Fibroblast of villous mesenchyme (primary cell): ENCODE results near the gene TECR. TPM values are rescaled to one million over a fixed set of nuclear protein-coding genes. Genes with fewer than 3 reads are reported as not detected.

Source experiments
- DNase-seq: peaks from one replicate; pipeline ENCODE4 v3.0.0-alpha.2; 2010; ENCODE audit warnings: low read depth
- H3K4me3 ChIP-seq: 2 replicates; pipeline ENCODE4 v1.5.1; 2011; ENCODE audit warnings: low read depth, mild to moderate bottlenecking, low read length
- total RNA-seq: library from RNA; depleted of rRNA; stranded (reverse); fragments of >200 nt; gene quantifications from 2 replicates; pipeline ENCODE4 v1.2.3, GENCODE V29; 2012
- TF ChIP-seq, protein P1 (sequence below): IDR thresholded peaks from 2 replicates; pipeline ENCODE4 v1.5.1; 2012; ENCODE audit warnings: low read depth, mild to moderate bottlenecking, low read length; ENCODE audit not compliant: insufficient read depth

Gene TECR
- total RNA-seq, 1 donor: 32.0 TPM

DNA sequence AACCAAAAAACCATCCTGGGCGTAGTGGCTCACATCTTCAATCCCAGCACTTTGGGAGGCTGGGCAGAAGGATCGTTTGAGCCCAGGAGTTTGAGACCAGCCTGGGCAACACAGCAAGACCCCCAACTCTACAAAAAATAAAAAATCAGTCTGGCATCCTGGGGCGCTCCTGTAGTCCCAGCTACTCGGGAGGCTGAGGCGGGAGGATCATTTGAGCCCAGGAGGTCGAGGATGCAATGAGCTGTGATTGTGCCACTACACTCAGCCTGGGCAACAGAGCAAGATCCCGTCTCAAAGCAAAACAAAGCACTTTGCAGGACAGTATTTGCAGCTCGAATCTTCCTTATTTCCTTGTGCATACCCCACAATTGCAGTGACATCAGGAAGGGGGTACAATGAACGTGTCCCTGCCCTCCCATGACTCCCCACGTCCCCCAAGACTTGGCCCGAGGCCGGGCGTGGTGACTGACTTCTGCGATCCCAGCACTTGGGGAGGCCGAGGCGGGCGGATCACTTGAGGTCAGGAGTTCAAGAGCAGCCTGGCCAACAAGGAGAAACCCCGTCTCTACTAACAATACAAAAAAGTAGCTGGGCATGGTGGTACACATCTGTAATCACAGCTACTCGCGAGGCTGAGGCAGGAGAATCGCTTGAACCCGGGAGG is 41.6 kb downstream of the TECR start:
- H3K4me3 ChIP-seq: peak overlapping the region; percentile 73
- TF ChIP-seq, protein P1, sequence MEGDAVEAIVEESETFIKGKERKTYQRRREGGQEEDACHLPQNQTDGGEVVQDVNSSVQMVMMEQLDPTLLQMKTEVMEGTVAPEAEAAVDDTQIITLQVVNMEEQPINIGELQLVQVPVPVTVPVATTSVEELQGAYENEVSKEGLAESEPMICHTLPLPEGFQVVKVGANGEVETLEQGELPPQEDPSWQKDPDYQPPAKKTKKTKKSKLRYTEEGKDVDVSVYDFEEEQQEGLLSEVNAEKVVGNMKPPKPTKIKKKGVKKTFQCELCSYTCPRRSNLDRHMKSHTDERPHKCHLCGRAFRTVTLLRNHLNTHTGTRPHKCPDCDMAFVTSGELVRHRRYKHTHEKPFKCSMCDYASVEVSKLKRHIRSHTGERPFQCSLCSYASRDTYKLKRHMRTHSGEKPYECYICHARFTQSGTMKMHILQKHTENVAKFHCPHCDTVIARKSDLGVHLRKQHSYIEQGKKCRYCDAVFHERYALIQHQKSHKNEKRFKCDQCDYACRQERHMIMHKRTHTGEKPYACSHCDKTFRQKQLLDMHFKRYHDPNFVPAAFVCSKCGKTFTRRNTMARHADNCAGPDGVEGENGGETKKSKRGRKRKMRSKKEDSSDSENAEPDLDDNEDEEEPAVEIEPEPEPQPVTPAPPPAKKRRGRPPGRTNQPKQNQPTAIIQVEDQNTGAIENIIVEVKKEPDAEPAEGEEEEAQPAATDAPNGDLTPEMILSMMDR: no peak
- DNase-seq: no peak

DNA sequence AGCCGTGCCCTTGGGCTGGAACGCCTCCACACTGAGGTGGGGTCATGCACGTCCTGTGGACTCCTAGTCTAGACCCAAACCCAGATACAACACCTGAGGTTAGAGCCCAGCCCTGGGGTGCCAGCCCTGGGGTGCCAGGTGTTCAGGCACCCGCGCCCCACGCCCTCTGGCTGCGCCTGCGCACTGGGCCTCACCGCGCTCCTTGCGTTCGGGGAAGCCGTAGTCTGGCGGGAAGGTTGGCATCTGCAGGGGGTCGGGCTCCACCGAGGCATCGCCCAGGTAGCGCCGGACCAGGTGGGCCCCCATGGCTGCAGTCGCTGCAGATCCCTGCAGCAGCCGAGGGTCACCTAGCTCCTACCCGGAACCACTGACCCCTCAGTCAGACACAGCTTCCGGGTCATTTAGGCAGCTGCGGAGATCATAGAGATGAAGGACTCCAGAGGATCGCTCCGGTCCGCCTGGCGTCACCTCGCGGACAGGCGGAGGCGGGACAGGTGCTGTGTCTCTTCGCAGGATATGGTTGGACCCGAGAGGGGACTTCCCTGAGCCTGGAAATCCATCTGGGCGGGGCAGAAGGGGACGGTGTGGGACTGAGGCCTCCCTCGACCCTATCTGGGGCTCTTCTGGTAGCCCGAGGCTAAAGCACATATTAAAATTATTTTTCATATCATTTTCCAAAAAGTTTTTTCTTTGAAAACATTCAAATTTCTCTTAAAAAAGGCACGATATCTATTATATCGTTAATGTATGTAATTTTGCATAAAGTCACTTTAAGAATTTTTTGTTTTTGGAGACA is 42.5 kb downstream of the TECR start, which contains the start of gene NDUFB7:
NDUFB7 (minus strand) TSS at position 372 of the 796 bp plus-strand sequence; CDS start at position 306, 66 bp downstream.
- H3K4me3 ChIP-seq: peak within 1 kb of the TSS; percentile 73
- TF ChIP-seq, protein P1: peak; percentile 68
- peak; percentile 92 for DNase-seq

DNA sequence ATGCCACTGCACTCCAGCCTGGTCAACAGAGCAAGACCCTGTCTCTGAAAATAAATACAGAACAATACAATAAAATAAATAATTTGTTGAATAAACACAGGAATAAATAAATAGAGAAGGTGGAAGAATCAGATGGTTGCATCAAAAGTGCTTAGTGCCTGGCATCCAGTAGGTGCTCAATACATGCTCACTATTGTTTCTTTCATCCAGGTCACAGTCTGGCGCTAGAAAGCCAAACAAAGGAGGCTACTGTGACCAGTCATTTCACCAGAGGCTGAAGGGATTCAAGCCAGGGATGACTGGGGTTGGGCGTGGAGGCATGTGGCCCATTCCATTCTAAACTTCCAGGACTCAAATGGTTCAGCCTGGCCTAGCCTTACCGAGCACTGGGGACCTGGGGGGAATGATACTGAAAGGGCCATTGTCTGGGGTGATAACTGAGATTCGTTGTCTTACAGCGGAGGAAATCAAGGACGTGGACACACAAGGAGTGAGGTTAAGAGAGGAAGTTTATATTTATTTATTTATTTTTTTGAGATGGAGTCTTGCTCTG is 46.1 kb downstream of the TECR start:
- H3K4me3 ChIP-seq: no peak overlapping the region
- DNase-seq: no peak
- TF ChIP-seq, protein P1: no peak

DNA sequence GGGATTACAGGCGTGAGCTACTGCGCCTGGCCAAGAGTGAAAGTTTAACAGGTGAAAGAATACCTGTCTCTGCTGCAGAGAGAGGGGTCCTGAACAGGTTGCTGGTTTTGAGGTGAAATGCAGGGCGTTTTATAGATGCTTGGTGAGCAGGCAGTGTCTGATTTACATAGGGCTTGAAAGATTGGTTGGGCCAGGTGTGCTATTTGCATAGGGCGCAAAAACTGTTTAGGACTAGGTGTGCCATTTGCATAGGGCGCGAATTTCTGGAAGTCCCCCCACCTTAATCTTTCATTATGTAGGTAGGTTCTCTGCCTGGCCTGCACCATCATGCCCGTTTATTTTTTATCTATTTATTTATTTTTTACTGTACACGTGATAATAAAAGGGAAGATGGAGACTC is 47.0 kb downstream of the TECR start:
- no peak overlapping the region for H3K4me3 ChIP-seq
- DNase-seq: no peak
- TF ChIP-seq, protein P1: no peak

DNA sequence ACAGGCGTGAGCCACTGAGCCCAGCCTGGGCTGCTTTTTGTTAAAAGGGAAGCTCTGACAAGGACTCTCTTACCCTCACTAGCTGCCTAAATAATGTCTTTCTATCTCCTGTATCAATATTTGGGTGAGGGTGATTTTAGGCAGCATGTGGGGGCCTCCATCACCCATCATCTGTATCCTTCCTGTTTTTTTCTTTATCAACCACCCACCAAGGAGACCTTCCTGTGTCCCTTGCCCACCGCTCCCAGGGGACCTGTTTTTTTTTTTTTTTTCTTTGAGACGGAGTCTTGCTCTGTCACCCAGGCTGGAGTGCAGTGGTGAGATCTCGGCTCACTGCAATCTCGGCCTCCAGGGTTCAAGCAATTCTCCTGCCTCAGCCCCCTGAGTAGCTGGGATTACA is 47.9 kb downstream of the TECR start:
- DNase-seq: no peak
- TF ChIP-seq, protein P1: no peak
- no peak overlapping the region for H3K4me3 ChIP-seq

DNA sequence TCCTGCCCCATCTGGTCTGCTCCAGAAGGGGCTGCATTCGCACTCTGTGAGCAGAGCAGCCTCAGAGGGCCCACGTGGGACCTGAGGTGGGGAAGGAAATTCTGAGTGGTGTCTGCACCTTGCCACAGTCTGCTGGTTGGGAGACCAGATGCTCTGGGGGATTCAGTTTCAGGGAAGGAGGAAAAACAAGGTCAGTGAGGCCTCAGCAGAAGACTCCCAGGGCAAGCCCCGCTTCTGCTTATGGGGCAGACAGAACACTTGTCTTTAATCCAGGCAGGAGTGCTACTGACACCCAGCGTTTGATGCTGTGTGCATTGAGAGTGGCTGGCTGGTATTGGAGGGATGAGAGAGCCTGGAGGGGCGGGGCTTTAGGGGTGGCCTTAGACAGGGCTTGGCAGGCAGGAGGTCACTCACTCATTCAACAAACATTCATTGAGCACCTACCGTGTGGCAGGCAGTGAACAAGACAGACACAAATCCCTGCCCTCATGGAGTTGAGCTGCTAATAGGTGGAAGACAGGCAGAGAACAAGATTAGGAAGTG is 48.6 kb downstream of the TECR start:
- no peak for DNase-seq
- TF ChIP-seq, protein P1: no peak
- no peak overlapping the region for H3K4me3 ChIP-seq
